Kidney tubule cell (primary cell): ENCODE data around the gene RCAN2.
A peak's percentile ranks its signal among the peaks of the same experiment; 100 is the strongest.

Source experiments
- DNase-seq: peaks from one replicate; pipeline ENCODE4 v3.0.0-alpha.2; 2018; ENCODE audit warnings: low spot score

The RCAN2 gene

GRCh38 chr6:46291275-46291633, 200.0 kb downstream of the RCAN2 start:
- DNase-seq: no peak

- DNase-seq: no peak
Measured at GRCh38 chr6:46290421-46291274, 200.6 kb downstream of the RCAN2 start.

GRCh38 chr6:46289898-46290297, 201.4 kb downstream of the RCAN2 start:
- no peak for DNase-seq

- no peak for DNase-seq
Measured at GRCh38 chr6:46288835-46289234, 202.4 kb downstream of the RCAN2 start.

GRCh38 chr6:46287681-46288080, 203.6 kb downstream of the RCAN2 start:
- DNase-seq: no peak

GRCh38 chr6:46287043-46287442, 204.2 kb downstream of the RCAN2 start:
- DNase-seq: no peak

GRCh38 chr6:46284475-46284874, 206.8 kb downstream of the RCAN2 start:
- DNase-seq: no peak

- DNase-seq: no peak
Measured at GRCh38 chr6:46281110-46281509, 210.1 kb downstream of the RCAN2 start.

GRCh38 chr6:46279874-46280273, 211.4 kb downstream of the RCAN2 start:
- peak; percentile 13 for DNase-seq

GRCh38 chr6:46276576-46277142, 214.6 kb downstream of the RCAN2 start:
- no peak for DNase-seq

GRCh38 chr6:46274502-46274901, 216.7 kb downstream of the RCAN2 start:
- no peak for DNase-seq

GRCh38 chr6:46273911-46274310, 217.3 kb downstream of the RCAN2 start:
- DNase-seq: no peak

- no peak for DNase-seq
Measured at GRCh38 chr6:46271728-46272127, 219.5 kb downstream of the RCAN2 start.

- DNase-seq: no peak
Measured at GRCh38 chr6:46271107-46271506, 220.1 kb downstream of the RCAN2 start.

- no peak for DNase-seq
Measured at GRCh38 chr6:46270336-46270735, 220.9 kb downstream of the RCAN2 start.

- no peak for DNase-seq
Measured at GRCh38 chr6:46269447-46270229, 221.6 kb downstream of the RCAN2 start.

GRCh38 chr6:46267515-46267914, 223.7 kb downstream of the RCAN2 start:
- DNase-seq: no peak

GRCh38 chr6:46265373-46265772, 225.9 kb downstream of the RCAN2 start:
- DNase-seq: no peak

GRCh38 chr6:46263707-46264086, 227.6 kb downstream of the RCAN2 start:
- DNase-seq: peak; percentile 4

GRCh38 chr6:46262928-46263706, 228.1 kb downstream of the RCAN2 start:
- DNase-seq: no peak

- DNase-seq: no peak
Measured at GRCh38 chr6:46258249-46258648, 233.0 kb downstream of the RCAN2 start.

- DNase-seq: no peak
Measured at GRCh38 chr6:46255528-46255927, 235.7 kb downstream of the RCAN2 start.
